HepG2 (cell line): Measurements from ENCODE around the gene MCF2L. TPM values are rescaled to one million over a fixed set of nuclear protein-coding genes. Genes with fewer than 3 reads are reported as not detected.

Experiments
- CCAR2 ChIP-seq: fragments of 200-400 bp; formaldehyde crosslinking; optimal IDR thresholded peaks from 2 replicates; pipeline ENCODE3; 2018; ENCODE audit warnings: low read depth, mild to moderate bottlenecking, low read length, moderate library complexity
- CREB1 ChIP-seq, 2 experiments: fragments of 450-650 bp in 1 of 2; IDR thresholded peaks; 2 replicates each; pipeline ENCODE4 v1.6.1; 2016 to 2017; ENCODE audit warnings: control low read depth in 1 of 2, mild to moderate bottlenecking in 1 of 2, missing compliant biosample characterization in 1 of 2, missing genetic modification characterization in 1 of 2
- ERF ChIP-seq: IDR thresholded peaks from 2 replicates; pipeline ENCODE4 v1.6.1; 2018; ENCODE audit warnings: missing biosample characterization, missing genetic modification reagents
- GATAD2A ChIP-seq: IDR thresholded peaks from 2 replicates; pipeline ENCODE4 v1.6.1; 2016
- IKZF4 ChIP-seq: sonication (generic); formaldehyde crosslinking; IDR thresholded peaks from 2 replicates; pipeline ENCODE4 v1.5.1; 2020; ENCODE audit warnings: borderline replicate concordance, mild to moderate bottlenecking, low read depth, missing genetic modification reagents; ENCODE audit errors: not compliant biosample characterization
- IKZF5 ChIP-seq: IDR thresholded peaks from 2 replicates; pipeline ENCODE4 v1.6.1; 2018; ENCODE audit warnings: missing genetic modification reagents, mild to moderate bottlenecking, missing compliant biosample characterization
- JUNB ChIP-seq: sonication (generic); formaldehyde crosslinking; IDR thresholded peaks from 2 replicates; pipeline ENCODE4 v1.8.0; 2022; ENCODE audit warnings: missing genetic modification reagents, mild to moderate bottlenecking, borderline replicate concordance
- KAT8 ChIP-seq: IDR thresholded peaks from 2 replicates; pipeline ENCODE4 v1.6.1; 2016; ENCODE audit warnings: missing genetic modification reagents, missing compliant biosample characterization
- MEIS2 ChIP-seq: sonication (generic); formaldehyde crosslinking; IDR thresholded peaks from 2 replicates; pipeline ENCODE4 v1.9.0; 2021; ENCODE audit warnings: mild to moderate bottlenecking, missing genetic modification reagents
- NRL ChIP-seq: sonication (generic); formaldehyde crosslinking; IDR thresholded peaks from 2 replicates; pipeline ENCODE4 v1.5.0; 2020; ENCODE audit warnings: missing genetic modification reagents, mild to moderate bottlenecking, moderate library complexity, borderline replicate concordance
- SNAPC2 ChIP-seq: sonication (generic); formaldehyde crosslinking; IDR thresholded peaks from 2 replicates; pipeline ENCODE4 v1.8.1; 2022; ENCODE audit warnings: mild to moderate bottlenecking, missing genetic modification reagents
- SOX13 ChIP-seq, 3 experiments: fragments of 450-650 bp in 1 of 3; sonication (generic) in 1 of 3; formaldehyde crosslinking in 1 of 3; IDR thresholded peaks in 2 of 3; conservative IDR thresholded peaks in 1 of 3; 2 replicates each; pipeline versions ENCODE4 v1.5.0 to v1.6.1; 2016 to 2020; ENCODE audit warnings: antibody characterized with exemption in 1 of 3, mild to moderate bottlenecking in 1 of 3, missing compliant biosample characterization in 1 of 3, missing genetic modification reagents in 1 of 3, moderate library complexity in 1 of 3
- TOE1 ChIP-seq: sonication (generic); formaldehyde crosslinking; IDR thresholded peaks from 2 replicates; pipeline ENCODE4 v1.4.0; 2020; ENCODE audit warnings: mild to moderate bottlenecking, missing genetic modification reagents
- YEATS2 ChIP-seq: sonication (generic); formaldehyde crosslinking; IDR thresholded peaks from 2 replicates; pipeline ENCODE4 v1.4.0; 2020; ENCODE audit warnings: missing genetic modification reagents, borderline replicate concordance
- ZFP1 ChIP-seq: IDR thresholded peaks from 2 replicates; pipeline ENCODE4 v1.6.1; 2016
- ZFP91 ChIP-seq: sonication (generic); formaldehyde crosslinking; IDR thresholded peaks from 2 replicates; pipeline ENCODE4 v1.9.0; 2022; ENCODE audit warnings: missing genetic modification reagents, mild to moderate bottlenecking, borderline replicate concordance
- ZNF33A ChIP-seq: sonication (generic); formaldehyde crosslinking; IDR thresholded peaks from 2 replicates; pipeline ENCODE4 v1.5.1; 2020; ENCODE audit warnings: missing genetic modification reagents, mild to moderate bottlenecking, moderate library complexity, borderline replicate concordance
- ZNF431 ChIP-seq: sonication (generic); formaldehyde crosslinking; IDR thresholded peaks from 2 replicates; pipeline ENCODE4 v1.9.0; 2022; ENCODE audit warnings: missing genetic modification reagents, low read depth, mild to moderate bottlenecking, borderline replicate concordance
- ZNF468 ChIP-seq: sonication (generic); formaldehyde crosslinking; IDR thresholded peaks from 2 replicates; pipeline ENCODE4 v1.8.0; 2022; ENCODE audit warnings: mild to moderate bottlenecking, moderate library complexity, missing genetic modification reagents
- ZNF629 ChIP-seq: sonication (generic); formaldehyde crosslinking; conservative IDR thresholded peaks from 2 replicates; pipeline ENCODE4 v1.5.0; 2020; ENCODE audit warnings: missing genetic modification reagents
- ZNF674 ChIP-seq: sonication (generic); formaldehyde crosslinking; IDR thresholded peaks from 2 replicates; pipeline ENCODE4 v1.5.0; 2020; ENCODE audit warnings: low read depth, mild to moderate bottlenecking, missing genetic modification reagents
- polyA plus RNA-seq, 8 experiments: library from polyadenylated mRNA; depleted of rRNA in 3 of 8; stranded (reverse) in 7 of 8; unstranded in 1 of 8; fragments of >200 nt; fragmentation: Illumina TruSeq in 4 of 8; extraction: Trizol in 4 of 8; gene quantifications; 2 replicates each; pipeline versions ENCODE4 v1.2.1 to v1.2.3, GENCODE V29; 2011 to 2016; ENCODE audit warnings: low read depth in 4 of 8, missing spikeins in 1 of 8, mixed read lengths in 1 of 8; ENCODE audit not compliant: insufficient read depth in 1 of 8
- total RNA-seq, 5 experiments: library from RNA; depleted of rRNA; stranded (reverse); fragments of >200 nt; fragmentation: Illumina TruSeq; extraction: Trizol; gene quantifications; 2 replicates each; pipeline ENCODE4 v1.2.3, GENCODE V29; 2016; ENCODE audit warnings: low read depth in 1 of 5
- TF ChIP-seq, protein P1 (sequence below): sonication (generic); formaldehyde crosslinking; IDR thresholded peaks from 2 replicates; pipeline ENCODE4 v1.4.0; 2020; ENCODE audit warnings: missing genetic modification reagents
- TF ChIP-seq, protein P2 (sequence below): sonication (generic); formaldehyde crosslinking; IDR thresholded peaks from 2 replicates; pipeline ENCODE4 v1.4.0; 2020; ENCODE audit warnings: missing genetic modification reagents, mild to moderate bottlenecking, borderline replicate concordance

The MCF2L gene
- total and polyA plus RNA-seq, 2 of the 13 experiments (the other 11 are each of a cell fraction or from before 2014, with no cell fraction given): 19.4 to 28.4 TPM

GRCh38 chr13:113105032-113105920 lies 136.3 kb downstream of the MCF2L start, which contains the start of gene F7 (continued):
- peak; percentile 75 for TF ChIP-seq GATAD2A (CRISPR knock-in tag)
- TF ChIP-seq TOE1: no peak
- 0 out of 2 replicates have a peak, but pooled peaks have one; percentile 53 for TF ChIP-seq KAT8 (CRISPR knock-in tag)
- TF ChIP-seq MEIS2: peak; percentile 72; the same call in 1 of the 2 replicates
- TF ChIP-seq SNAPC2 (CRISPR knock-in tag): peak; percentile 89; the same call in 1 of the 2 replicates
- TF ChIP-seq IKZF5 (CRISPR knock-in tag): peak; percentile 75; the same call in 1 of the 2 replicates
- TF ChIP-seq ZNF431 (CRISPR knock-in tag): peak; percentile 82; the same call in 1 of the 2 replicates
- TF ChIP-seq ZNF629 (CRISPR knock-in tag): peak; percentile 50
- no peak for TF ChIP-seq JUNB (CRISPR knock-in tag)
- TF ChIP-seq NRL (CRISPR knock-in tag): peak; percentile 58; the same call in 1 of the 2 replicates
- TF ChIP-seq ZNF33A: no peak
- TF ChIP-seq ZNF674 (CRISPR knock-in tag): no peak
- 0 out of 2 replicates have a peak, but pooled peaks have one; percentile 32 for TF ChIP-seq YEATS2 (CRISPR knock-in tag)
- TF ChIP-seq CCAR2: no peak
- peak; percentile 82 for TF ChIP-seq ZFP91
- no peak for TF ChIP-seq ZFP1 (CRISPR knock-in tag)
- TF ChIP-seq, protein P1, sequence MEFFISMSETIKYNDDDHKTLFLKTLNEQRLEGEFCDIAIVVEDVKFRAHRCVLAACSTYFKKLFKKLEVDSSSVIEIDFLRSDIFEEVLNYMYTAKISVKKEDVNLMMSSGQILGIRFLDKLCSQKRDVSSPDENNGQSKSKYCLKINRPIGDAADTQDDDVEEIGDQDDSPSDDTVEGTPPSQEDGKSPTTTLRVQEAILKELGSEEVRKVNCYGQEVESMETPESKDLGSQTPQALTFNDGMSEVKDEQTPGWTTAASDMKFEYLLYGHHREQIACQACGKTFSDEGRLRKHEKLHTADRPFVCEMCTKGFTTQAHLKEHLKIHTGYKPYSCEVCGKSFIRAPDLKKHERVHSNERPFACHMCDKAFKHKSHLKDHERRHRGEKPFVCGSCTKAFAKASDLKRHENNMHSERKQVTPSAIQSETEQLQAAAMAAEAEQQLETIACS (CRISPR knock-in tag): no peak
- TF ChIP-seq IKZF4 (CRISPR knock-in tag): no peak
- TF ChIP-seq CREB1 (IDR thresholded peaks at IDR 0.05): peak; percentile 33; the same call in 1 of the 2 replicates
- no peak for TF ChIP-seq CREB1 (CRISPR knock-in tag; IDR thresholded peaks at IDR 0.05)
- peak; percentile 84; the same call in 1 of the 2 replicates for TF ChIP-seq ERF
- TF ChIP-seq, protein P2, sequence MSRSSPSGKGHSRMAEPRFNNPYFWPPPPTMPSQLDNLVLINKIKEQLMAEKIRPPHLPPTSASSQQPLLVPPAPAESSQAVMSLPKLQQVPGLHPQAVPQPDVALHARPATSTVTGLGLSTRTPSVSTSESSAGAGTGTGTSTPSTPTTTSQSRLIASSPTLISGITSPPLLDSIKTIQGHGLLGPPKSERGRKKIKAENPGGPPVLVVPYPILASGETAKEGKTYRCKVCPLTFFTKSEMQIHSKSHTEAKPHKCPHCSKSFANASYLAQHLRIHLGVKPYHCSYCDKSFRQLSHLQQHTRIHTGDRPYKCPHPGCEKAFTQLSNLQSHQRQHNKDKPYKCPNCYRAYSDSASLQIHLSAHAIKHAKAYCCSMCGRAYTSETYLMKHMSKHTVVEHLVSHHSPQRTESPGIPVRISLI (CRISPR knock-in tag): no peak; the same call in 1 of the 2 replicates
- no peak for TF ChIP-seq ZNF468
- TF ChIP-seq SOX13 (IDR thresholded peaks at IDR 0.05): no peak
- TF ChIP-seq SOX13 (CRISPR knock-in tag; conservative IDR thresholded peaks at IDR 0.05 in 1 of 2, IDR thresholded peaks at IDR 0.05 in 1 of 2): peak in 1 of 2 experiments; percentile 70; a peak in 2 of 4 replicates
